ENCODE results near the gene STK32B.
"Not testable (repeated sequence)": the region's sequence is repeated elsewhere in the genome, so short reads cannot be mapped to it uniquely, and the experiment has no call there.

Gene STK32B

DNA sequence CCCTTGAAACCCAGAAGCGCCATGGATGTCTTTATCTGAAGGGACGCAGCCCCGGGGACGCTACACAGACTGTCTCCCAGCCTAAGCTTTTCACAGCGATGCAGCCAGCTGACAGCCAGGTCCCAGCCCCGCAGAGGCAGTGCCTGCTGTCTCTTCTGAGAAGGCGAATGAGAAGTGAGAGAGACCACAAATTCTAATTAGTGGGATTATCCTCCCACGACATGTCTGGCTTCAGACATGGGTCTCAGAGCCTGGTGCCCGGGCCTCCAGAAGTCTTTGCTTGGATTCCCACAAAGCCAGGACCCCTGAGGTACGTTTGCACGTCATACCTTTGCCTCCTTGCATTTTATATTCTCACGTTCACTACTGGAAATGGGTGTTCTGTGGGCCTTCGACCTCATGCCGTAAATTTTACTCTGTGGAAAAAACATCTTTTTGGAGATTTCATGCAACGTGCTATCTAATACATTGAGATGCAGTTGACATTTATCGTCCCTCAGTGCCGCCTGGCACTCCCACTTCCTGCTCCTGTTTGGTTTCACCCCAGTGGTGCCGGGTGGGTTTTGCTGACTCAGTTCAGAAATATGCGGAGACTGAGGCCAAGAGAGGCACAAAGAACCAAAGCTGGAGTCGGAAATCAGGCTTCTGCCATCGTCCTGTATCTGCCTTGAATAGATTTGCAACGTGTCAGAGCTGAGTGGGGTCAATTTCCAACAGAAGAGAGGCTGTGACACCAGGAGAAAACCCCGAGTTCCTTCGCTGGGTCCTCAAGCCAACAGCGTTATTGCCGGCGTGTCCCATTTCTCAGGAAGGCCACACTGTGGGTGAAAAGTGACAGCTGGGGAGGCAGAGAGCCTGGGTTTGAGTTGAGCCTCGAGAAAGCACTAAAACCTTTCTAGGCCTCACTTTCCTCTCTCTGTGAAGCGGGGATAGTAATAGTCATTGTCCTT is 114.4 kb downstream of the STK32B start:
- TF ChIP-seq, protein P1, sequence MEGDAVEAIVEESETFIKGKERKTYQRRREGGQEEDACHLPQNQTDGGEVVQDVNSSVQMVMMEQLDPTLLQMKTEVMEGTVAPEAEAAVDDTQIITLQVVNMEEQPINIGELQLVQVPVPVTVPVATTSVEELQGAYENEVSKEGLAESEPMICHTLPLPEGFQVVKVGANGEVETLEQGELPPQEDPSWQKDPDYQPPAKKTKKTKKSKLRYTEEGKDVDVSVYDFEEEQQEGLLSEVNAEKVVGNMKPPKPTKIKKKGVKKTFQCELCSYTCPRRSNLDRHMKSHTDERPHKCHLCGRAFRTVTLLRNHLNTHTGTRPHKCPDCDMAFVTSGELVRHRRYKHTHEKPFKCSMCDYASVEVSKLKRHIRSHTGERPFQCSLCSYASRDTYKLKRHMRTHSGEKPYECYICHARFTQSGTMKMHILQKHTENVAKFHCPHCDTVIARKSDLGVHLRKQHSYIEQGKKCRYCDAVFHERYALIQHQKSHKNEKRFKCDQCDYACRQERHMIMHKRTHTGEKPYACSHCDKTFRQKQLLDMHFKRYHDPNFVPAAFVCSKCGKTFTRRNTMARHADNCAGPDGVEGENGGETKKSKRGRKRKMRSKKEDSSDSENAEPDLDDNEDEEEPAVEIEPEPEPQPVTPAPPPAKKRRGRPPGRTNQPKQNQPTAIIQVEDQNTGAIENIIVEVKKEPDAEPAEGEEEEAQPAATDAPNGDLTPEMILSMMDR (IDR thresholded peaks at IDR 0.05; ENCODE audit: extremely low read depth, missing control alignments) = no peak
- no peak for DNase-seq (ENCODE audit: low spot score)

DNA sequence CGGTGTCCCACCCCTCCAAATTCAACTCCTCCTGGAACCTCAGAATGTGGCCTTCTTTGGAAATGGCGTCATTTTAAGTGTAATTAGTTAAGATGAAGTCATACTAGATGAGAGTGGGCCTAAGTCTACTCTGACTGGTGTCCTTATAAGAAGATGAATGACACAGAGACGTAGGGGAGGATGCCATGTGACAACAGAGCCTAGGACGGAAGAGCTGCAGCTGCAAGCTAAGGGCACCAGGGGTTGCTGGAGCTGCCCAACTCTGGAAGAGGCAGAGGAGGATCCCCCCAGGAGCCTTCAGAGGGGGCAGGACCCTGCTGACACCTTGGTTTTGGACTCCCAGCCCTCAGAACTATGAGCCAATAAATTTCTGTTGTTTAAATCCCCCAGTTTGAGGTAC is 115.1 kb downstream of the STK32B start:
- TF ChIP-seq, protein P1 (IDR thresholded peaks at IDR 0.05; ENCODE audit: extremely low read depth, missing control alignments) = no peak
- no peak for DNase-seq (ENCODE audit: low spot score)

DNA sequence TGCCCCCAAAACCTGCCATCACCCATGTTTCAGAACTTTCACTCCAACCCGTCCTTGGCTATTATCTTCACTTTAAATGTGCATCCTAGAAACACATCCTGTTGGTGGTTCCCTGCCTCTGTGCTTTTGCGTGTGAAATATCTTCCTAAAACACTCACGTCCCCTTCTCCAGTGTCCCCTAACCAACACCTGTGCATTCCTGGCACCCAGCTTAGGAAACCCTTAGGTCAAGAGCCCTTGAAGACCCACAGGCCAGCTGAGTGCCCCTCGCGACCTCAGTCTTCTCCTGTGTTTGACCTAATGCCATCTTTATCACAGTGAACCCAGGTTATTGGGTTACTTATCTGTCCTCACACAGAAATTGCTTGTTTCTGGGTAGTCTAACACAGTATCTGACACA is 117.6 kb downstream of the STK32B start:
- DNase-seq (ENCODE audit: low spot score) = no peak
- TF ChIP-seq, protein P1 (IDR thresholded peaks at IDR 0.05; ENCODE audit: extremely low read depth, missing control alignments) = no peak

DNA sequence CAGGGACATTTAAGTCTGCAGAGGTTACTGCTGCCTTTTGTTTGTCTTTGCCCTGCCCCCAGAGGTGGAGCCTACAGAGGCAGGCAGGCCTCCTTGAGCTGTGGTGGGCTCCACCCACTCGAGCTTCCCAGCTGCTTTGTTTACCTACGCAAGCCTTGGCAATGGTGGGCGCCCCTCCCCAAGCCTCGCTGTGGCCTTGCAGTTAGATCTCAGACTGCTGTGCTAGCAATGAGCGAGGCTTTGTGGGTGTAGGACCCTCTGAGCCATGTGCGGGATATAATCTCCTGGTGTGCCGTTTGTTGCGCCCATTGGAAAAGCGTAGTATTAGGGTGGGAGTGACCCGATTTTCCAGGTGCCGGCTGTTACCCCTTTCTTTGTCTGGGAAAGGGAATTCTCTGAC is 124.6 kb downstream of the STK32B start:
- DNase-seq (ENCODE audit: low spot score) = not testable (repeated sequence)

DNA sequence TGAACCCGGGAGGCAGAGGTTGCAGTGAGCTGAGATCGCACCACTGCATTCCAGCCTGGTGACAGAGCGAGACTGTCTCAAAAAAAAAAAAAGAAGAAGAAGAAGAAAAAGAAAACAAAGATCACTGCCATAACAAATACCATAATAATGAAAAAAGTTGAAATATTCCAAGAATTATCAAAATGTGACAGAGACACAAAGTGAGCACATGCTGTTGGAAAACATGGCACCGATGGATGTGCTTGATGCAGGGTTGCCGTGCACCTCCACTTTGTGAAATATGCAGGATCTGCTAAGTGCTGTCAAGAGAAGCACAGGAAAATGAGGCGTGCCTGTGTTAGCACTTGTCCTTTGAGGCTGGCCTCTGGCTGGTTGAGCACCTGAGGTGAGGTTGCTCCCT is 133.3 kb downstream of the STK32B start:
- TF ChIP-seq, protein P1 (IDR thresholded peaks at IDR 0.05; ENCODE audit: extremely low read depth, missing control alignments) = no peak
- DNase-seq (ENCODE audit: low spot score) = no peak

DNA sequence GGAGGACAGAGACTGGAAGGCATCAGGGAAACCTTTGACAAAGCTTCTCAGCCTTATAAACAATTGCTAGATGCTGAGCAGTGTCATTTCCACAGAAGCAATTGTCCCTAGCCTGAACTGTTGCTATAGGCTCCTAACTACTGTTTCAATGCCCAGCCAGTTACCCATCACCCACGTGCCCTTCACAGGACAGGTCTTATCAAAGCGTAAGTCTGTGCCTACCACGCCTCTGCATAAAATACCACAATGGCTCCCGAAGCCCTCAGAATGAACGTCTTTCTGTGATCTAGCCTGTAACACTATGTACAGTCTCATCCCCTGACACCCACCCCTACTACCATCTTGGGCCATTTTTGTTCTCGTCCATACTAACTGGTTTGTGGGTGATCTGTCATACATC is 134.3 kb downstream of the STK32B start:
- DNase-seq (ENCODE audit: low spot score) = no peak
- TF ChIP-seq, protein P1 (IDR thresholded peaks at IDR 0.05; ENCODE audit: extremely low read depth, missing control alignments) = no peak

DNA sequence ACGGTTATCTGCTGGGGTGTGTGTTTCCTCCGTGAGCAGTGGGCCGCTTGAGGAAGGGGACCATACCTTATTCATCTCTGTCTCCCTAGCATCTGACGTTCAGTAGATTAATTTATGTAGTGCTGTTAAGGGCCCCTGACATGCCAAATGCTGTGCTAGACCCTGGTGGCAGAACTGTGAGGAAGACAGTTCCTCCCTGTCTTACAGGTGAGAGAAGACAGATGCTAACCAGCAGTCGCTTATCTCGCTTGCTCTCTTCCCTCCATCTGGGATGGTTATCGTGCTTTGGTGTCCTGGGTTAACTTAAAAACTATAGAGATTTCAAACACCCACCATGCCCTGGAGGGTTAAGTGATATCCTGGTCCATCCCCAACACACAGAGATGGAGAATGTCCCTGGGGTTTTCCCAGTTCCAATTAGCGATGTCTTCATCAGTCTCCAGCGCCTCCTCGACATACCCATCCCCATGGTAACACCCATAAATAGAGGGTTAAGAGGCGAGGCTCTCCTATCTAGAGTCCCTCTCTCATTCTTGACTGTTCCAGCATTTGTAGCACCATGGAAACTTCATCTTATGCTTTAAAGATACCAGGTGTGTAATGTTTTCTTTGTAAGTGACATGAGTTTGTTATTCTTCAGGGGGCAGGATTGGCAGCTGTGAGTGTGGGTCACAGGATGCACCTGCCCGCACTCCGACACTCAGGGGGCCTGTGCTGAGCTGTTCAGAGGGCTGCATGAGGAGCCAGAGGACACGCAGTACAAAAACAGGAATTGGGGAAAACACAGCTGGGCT is 135.2 kb downstream of the STK32B start:
- TF ChIP-seq, protein P1 (IDR thresholded peaks at IDR 0.05; ENCODE audit: extremely low read depth, missing control alignments) = no peak
- no peak for DNase-seq (ENCODE audit: low spot score)
